HFFc6 (cell line): Measurements from ENCODE around the gene EN2. TPM values are rescaled to one million over a fixed set of nuclear protein-coding genes. Genes with fewer than 3 reads are reported as not detected.

ENCODE experiments used
- DNase-seq: peaks from one replicate; pipeline ENCODE4 v3.0.0-alpha.2; 2018
- H3K27ac Mint-ChIP-seq: 2 replicates; pipeline ENCODE4 v1.8.0; 2020; ENCODE audit warnings: mild to moderate bottlenecking, mixed read lengths
- H3K27me3 Mint-ChIP-seq: 2 replicates; pipeline ENCODE4 v1.8.0; 2021; ENCODE audit warnings: mild to moderate bottlenecking, moderate library complexity, mixed read lengths; ENCODE audit not compliant: insufficient read depth
- H3K36me3 Mint-ChIP-seq: 2 replicates; pipeline ENCODE4 v1.8.0; 2021; ENCODE audit warnings: low read depth, mixed read lengths
- H3K4me1 Mint-ChIP-seq: 2 replicates; pipeline ENCODE4 v1.8.0; 2020; ENCODE audit warnings: low read depth, mixed read lengths
- H3K4me3 Mint-ChIP-seq: 2 replicates; pipeline ENCODE4 v1.8.0; 2020; ENCODE audit warnings: mild to moderate bottlenecking, moderate library complexity, mixed read lengths
- H3K9me3 Mint-ChIP-seq: 2 replicates; pipeline ENCODE4 v1.8.0; 2020; ENCODE audit warnings: mild to moderate bottlenecking, mixed read lengths
- total RNA-seq, 6 experiments: library from RNA; stranded (reverse); fragmentation: NEBNext Ultra II Directional; extraction: Animal tissue kit (Norgen Biotek cat#: 25700); gene quantifications; 2 replicates in 1 of 6; 3 replicates in 5 of 6; pipeline ENCODE4 v1.2.3, GENCODE V29; 2021
- TF ChIP-seq, protein P1 (sequence below): fragments of 200-600 bp; sonication (generic); IDR thresholded peaks from 2 replicates; pipeline ENCODE4 v1.5.0; 2021; ENCODE audit warnings: antibody characterized with exemption, mild to moderate bottlenecking

The EN2 gene
- total RNA-seq, 6 experiments from 2014 or later: not detected

GRCh38 chr7:155495440-155496248 lies 37.7 kb downstream of the EN2 start:
- TF ChIP-seq, protein P1, sequence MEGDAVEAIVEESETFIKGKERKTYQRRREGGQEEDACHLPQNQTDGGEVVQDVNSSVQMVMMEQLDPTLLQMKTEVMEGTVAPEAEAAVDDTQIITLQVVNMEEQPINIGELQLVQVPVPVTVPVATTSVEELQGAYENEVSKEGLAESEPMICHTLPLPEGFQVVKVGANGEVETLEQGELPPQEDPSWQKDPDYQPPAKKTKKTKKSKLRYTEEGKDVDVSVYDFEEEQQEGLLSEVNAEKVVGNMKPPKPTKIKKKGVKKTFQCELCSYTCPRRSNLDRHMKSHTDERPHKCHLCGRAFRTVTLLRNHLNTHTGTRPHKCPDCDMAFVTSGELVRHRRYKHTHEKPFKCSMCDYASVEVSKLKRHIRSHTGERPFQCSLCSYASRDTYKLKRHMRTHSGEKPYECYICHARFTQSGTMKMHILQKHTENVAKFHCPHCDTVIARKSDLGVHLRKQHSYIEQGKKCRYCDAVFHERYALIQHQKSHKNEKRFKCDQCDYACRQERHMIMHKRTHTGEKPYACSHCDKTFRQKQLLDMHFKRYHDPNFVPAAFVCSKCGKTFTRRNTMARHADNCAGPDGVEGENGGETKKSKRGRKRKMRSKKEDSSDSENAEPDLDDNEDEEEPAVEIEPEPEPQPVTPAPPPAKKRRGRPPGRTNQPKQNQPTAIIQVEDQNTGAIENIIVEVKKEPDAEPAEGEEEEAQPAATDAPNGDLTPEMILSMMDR: no peak

GRCh38 chr7:155496267-155497005 lies 38.5 kb downstream of the EN2 start:
- TF ChIP-seq, protein P1: no peak
- Mint-ChIP-seq H3K4me3 (no peak overlapping the region), H3K9me3 (no peaks in the 10 kb centered on the region), H3K27ac (no peak overlapping the region), H3K27me3 (peaks cover 24% of the 10 kb centered on the region), H3K4me1 (no peaks in the 10 kb centered on the region), H3K36me3 (no peaks in the 10 kb centered on the region)
- DNase-seq: no peak

More at GRCh38 chr7:155495440-155496248, 37.7 kb downstream of the EN2 start:
- Mint-ChIP-seq H3K4me3 (no peak overlapping the region), H3K27me3 (peaks cover 24% of the 10 kb centered on the region), H3K9me3 (no peaks in the 10 kb centered on the region), H3K4me1 (peaks cover 7% of the 10 kb centered on the region; the same call in 1 of the 2 replicates), H3K36me3 (no peaks in the 10 kb centered on the region), H3K27ac (no peak overlapping the region)
- no peak for DNase-seq

DNA sequence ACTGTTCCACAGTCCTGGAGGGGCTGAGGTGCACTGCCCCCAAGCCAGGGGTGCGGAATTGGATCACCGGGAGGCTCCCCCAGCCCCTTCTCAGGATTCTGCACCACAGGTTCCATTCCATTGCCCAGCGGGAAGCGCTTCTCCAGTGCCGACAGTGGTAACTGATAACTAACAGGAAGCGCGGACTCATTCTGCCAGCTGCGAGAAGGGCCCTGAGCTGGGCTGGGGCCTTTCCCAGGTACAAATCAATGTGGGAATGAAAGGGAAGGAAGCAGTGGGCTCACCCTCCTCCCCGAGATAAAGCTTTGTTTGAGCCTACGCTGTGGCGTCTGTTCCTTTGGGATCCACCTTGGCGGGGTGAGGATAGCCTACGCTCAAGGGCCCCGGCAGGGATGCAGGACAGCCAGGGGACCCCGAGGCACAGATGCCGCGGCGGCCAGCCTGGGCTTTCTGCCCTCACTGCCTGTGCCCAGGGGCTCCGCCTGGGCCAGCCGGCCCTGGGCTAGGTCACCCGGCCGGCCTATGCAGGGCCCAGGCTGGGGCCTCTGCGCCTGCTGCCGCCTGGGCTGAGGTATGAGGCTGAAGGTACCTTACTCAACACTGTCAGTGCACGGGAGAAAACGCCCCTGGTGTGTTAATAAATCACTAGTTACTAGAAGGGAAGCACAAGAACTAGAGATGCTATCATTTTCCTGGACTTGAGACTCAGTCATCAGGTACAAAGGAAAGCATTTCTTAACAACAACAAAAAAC lies 39.4 kb downstream of the EN2 start:
- Mint-ChIP-seq H3K4me1 (no peaks in the 10 kb centered on the region), H3K36me3 (no peaks in the 10 kb centered on the region)

DNA sequence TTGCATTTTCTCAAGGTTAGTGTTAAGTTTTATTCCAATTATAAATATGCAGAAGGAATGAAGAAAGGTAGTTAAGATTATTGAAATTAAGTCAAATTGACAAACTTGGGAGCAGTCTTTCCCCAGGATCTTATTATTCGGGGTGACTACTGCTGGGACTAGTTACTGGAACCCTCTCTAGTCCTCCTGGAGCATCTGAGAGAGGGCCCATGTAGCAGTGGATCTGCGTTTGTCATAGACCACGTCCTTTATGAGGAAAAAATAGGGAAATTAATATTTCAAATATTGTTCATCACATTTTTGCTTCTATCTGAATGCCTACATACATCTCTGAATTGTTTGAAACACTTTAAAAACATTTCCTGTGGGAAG lies 47.5 kb downstream of the EN2 start:
- Mint-ChIP-seq H3K27me3 (peaks cover 29% of the 10 kb centered on the region), H3K4me1 (no peaks in the 10 kb centered on the region)

More for the DNA sequence above, 39.4 kb downstream of the EN2 start:
- TF ChIP-seq, protein P1: no peak
- H3K27me3 Mint-ChIP-seq: peaks cover 21% of the 10 kb centered on the region
- H3K27ac Mint-ChIP-seq: no peak overlapping the region
- DNase-seq: no peak
- H3K4me3 Mint-ChIP-seq: no peak overlapping the region
- H3K9me3 Mint-ChIP-seq: no peaks in the 10 kb centered on the region

DNA sequence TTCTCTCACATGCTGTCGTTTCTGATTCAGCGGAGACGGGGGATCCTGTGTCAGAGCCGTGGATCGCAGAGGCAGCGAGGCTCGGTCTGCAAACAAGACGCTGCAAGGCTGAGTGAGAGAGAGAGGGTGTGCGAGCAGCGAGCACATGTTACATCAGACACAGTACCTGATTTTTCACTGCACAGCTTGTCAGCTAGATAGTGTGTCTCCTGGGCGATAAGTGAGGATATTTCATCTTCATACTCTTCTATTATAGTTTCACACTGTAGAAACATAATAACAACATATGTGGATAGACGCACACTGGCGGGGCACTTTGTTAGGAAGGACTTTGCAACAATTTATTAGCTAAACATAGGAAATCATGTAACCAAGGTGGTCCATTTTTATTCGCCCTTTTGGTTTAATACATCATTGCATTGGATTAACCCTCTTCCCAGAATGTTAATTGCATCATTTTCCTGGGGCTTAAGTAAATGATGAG lies 49.0 kb downstream of the EN2 start:
- no peak for DNase-seq
- Mint-ChIP-seq H3K27ac (no peak overlapping the region), H3K4me3 (no peak overlapping the region), H3K36me3 (no peaks in the 10 kb centered on the region), H3K4me1 (no peaks in the 10 kb centered on the region), H3K9me3 (no peaks in the 10 kb centered on the region; the same call in 1 of the 2 replicates), H3K27me3 (peaks cover 39% of the 10 kb centered on the region)
- TF ChIP-seq, protein P1: no peak

More for the DNA sequence above, 47.5 kb downstream of the EN2 start:
- TF ChIP-seq, protein P1: no peak
- no peaks in the 10 kb centered on the region; the same call in 1 of the 2 replicates for H3K9me3 Mint-ChIP-seq
- H3K36me3 Mint-ChIP-seq: no peaks in the 10 kb centered on the region
- DNase-seq: no peak
- no peak overlapping the region for H3K4me3 Mint-ChIP-seq
- no peak overlapping the region for H3K27ac Mint-ChIP-seq
